DOHH2 (cell line): Measurements from ENCODE around the gene MMP13.

Experiments used
- H3F3A ChIP-seq: fragments of 200-600 bp; sonication (generic), shearing (Covaris generic); 2 replicates; pipeline ENCODE4 v1.6.0; 2016; ENCODE audit warnings: antibody characterized with exemption, mild to moderate bottlenecking; ENCODE audit not compliant: control insufficient read depth, insufficient read depth
- H3K27ac ChIP-seq: fragments of 200-600 bp; sonication (generic); 2 replicates; pipeline ENCODE4 v1.5.1; 2014; ENCODE audit warnings: low read depth, mild to moderate bottlenecking, low read length, moderate library complexity
- H3K27me3 ChIP-seq: fragments of 200-600 bp; sonication (generic); 2 replicates; pipeline ENCODE4 v1.6.1; 2014; ENCODE audit warnings: mild to moderate bottlenecking, low read length, mixed read lengths; ENCODE audit not compliant: control insufficient read depth
- H3K36me3 ChIP-seq: fragments of 200-600 bp; sonication (generic); 2 replicates; pipeline ENCODE4 v1.6.1; 2014; ENCODE audit warnings: mild to moderate bottlenecking, low read length, moderate library complexity, mixed read lengths; ENCODE audit not compliant: control insufficient read depth
- H3K4me1 ChIP-seq: fragments of 200-600 bp; sonication (generic); 2 replicates; pipeline ENCODE4 v1.6.1; 2014; ENCODE audit warnings: mild to moderate bottlenecking, low read length, mixed read lengths; ENCODE audit not compliant: control insufficient read depth
- H3K4me2 ChIP-seq: fragments of 200-600 bp; sonication (generic); 2 replicates; pipeline ENCODE4 v1.6.0; 2014; ENCODE audit warnings: mild to moderate bottlenecking, low read length, moderate library complexity
- H3K4me3 ChIP-seq: fragments of 200-600 bp; sonication (generic); 2 replicates; pipeline ENCODE4 v1.5.1; 2014; ENCODE audit warnings: mild to moderate bottlenecking, low read length, mixed read lengths
- H3K79me2 ChIP-seq: fragments of 200-600 bp; sonication (generic); 2 replicates; pipeline ENCODE4 v1.6.1; 2014; ENCODE audit warnings: mild to moderate bottlenecking, low read length, mixed read lengths; ENCODE audit not compliant: control insufficient read depth
- H3K9me2 ChIP-seq: fragments of 200-600 bp; sonication (generic); replicated peaks from 2 replicates; pipeline ENCODE4 v1.6.1; 2014; ENCODE audit warnings: mild to moderate bottlenecking, low read length, mixed read lengths; ENCODE audit not compliant: control insufficient read depth
- H3K9me3 ChIP-seq: fragments of 200-600 bp; sonication (generic); 2 replicates; pipeline ENCODE4 v1.6.1; 2014; ENCODE audit warnings: antibody characterized with exemption, low read length, mixed read lengths; ENCODE audit not compliant: control insufficient read depth, insufficient read depth
- H4K20me1 ChIP-seq: fragments of 200-600 bp; sonication (generic); 2 replicates; pipeline ENCODE4 v1.6.0; 2014; ENCODE audit warnings: low read depth, mild to moderate bottlenecking, antibody characterized with exemption, low read length, moderate library complexity; ENCODE audit not compliant: control insufficient read depth, insufficient read depth
- EZH2phosphoT487 ChIP-seq: fragments of 200-600 bp; sonication (generic); IDR thresholded peaks from 2 replicates; pipeline ENCODE4 v1.6.1; 2017; ENCODE audit warnings: borderline replicate concordance, mild to moderate bottlenecking, antibody characterized with exemption, low read length, moderate library complexity, mixed read lengths
- TF ChIP-seq, protein P1 (sequence below): fragments of 200-600 bp; sonication (generic); IDR thresholded peaks from one replicate; pipeline ENCODE4 v1.5.1; 2014; ENCODE audit warnings: antibody characterized with exemption, mild to moderate bottlenecking, low read depth, low read length; ENCODE audit not compliant: poor library complexity, severe bottlenecking

Gene MMP13

DNA sequence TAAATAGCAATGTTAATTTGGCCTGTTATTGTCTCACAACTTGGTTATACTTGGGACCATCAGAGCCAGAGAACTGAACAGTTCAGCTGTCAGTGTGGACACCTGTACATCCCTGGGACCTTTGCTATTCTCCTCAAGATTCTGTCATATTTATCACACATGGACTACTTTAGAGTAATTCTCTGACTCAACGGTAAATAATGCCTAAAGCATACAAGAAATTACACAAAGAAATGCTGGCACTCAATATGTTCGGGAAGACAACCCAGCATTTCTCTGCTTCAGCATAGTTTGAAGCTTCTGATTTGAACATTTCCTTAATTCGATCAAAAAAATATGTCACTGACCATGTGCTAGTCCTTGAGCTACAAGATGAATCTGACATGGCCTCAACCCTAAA, 34.6 kb upstream of the MMP13 start:
- TF ChIP-seq, protein P1, sequence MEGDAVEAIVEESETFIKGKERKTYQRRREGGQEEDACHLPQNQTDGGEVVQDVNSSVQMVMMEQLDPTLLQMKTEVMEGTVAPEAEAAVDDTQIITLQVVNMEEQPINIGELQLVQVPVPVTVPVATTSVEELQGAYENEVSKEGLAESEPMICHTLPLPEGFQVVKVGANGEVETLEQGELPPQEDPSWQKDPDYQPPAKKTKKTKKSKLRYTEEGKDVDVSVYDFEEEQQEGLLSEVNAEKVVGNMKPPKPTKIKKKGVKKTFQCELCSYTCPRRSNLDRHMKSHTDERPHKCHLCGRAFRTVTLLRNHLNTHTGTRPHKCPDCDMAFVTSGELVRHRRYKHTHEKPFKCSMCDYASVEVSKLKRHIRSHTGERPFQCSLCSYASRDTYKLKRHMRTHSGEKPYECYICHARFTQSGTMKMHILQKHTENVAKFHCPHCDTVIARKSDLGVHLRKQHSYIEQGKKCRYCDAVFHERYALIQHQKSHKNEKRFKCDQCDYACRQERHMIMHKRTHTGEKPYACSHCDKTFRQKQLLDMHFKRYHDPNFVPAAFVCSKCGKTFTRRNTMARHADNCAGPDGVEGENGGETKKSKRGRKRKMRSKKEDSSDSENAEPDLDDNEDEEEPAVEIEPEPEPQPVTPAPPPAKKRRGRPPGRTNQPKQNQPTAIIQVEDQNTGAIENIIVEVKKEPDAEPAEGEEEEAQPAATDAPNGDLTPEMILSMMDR = no peak
- no peak for TF ChIP-seq EZH2phosphoT487

DNA sequence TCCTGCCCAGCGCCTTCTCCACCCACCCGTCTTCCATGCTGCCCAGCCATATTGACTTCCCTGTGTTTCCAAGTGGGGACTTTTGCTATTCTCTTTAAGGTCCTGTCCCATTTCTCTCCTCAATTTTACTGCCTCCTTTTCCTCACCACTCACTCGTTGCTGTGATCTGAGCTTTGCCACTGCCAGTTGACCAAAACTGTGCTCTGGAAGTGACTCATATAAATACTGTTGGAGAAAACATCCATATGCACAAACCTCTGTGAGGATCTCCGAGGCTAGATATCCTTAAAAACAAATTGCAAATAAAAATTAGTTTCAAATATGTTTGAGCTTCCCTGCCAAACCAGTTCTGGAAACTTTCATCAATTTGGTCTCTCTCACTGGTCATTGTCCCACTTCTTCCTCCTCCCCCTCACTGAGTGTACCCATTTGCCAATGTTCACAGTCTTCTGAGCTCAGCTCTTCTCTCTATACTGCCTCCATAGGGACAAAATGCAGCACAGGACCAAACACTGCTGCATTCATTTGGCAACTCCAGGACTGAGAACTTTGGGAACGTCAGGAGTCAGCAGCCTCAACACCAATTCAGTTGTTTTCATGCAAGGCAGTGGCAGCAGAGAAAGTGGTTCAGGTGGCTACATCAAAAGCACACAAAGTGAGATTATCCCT, 34.0 kb upstream of the MMP13 start:
- Histone ChIP-seq H3K36me3 (no peaks in the 10 kb centered on the region), H3K79me2 (no peaks in the 10 kb centered on the region), H3F3A (no peaks in the 10 kb centered on the region), H3K27me3 (no peaks in the 10 kb centered on the region; the same call in 1 of the 2 replicates), H4K20me1 (no peaks in the 10 kb centered on the region), H3K4me1 (no peaks in the 10 kb centered on the region), H3K9me2 (no peaks in the 10 kb centered on the region), H3K27ac (no peak overlapping the region), H3K4me2 (no peak overlapping the region), H3K9me3 (no peaks in the 10 kb centered on the region), H3K4me3 (no peak overlapping the region)
- TF ChIP-seq, protein P1 = no peak
- no peak for TF ChIP-seq EZH2phosphoT487

More for the DNA sequence above, 34.6 kb upstream of the MMP13 start:
- Histone ChIP-seq H3K79me2 (no peaks in the 10 kb centered on the region), H3K4me1 (no peaks in the 10 kb centered on the region), H3K9me3 (no peaks in the 10 kb centered on the region), H3K27me3 (no peaks in the 10 kb centered on the region; the same call in 1 of the 2 replicates), H3K36me3 (no peaks in the 10 kb centered on the region), H3F3A (no peaks in the 10 kb centered on the region), H3K27ac (no peak overlapping the region), H4K20me1 (no peaks in the 10 kb centered on the region), H3K4me2 (no peak overlapping the region), H3K9me2 (no peaks in the 10 kb centered on the region), H3K4me3 (no peak overlapping the region)

DNA sequence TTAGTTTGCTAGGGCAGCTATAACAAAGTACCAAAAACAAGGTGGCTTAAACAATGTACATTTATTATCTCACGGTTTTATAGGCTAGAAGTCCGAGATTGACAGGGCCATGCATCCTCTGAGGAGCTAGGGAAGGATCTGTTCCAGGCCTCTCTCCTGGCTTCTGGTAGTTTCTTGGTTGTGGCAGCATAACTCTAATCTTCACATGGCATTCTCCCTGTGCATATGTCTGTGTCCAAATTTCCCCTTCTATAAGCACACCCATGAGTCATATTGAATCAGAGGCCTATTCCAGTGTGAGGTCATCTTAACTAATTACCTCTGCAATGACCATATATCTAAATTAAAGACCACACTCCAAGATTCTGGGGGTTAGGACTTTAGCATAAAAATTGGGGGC, 31.3 kb upstream of the MMP13 start:
- no peaks in the 10 kb centered on the region for H3K79me2 ChIP-seq
- no peaks in the 10 kb centered on the region for H3K4me1 ChIP-seq
- H3K27ac ChIP-seq = no peak overlapping the region
- H3K9me2 ChIP-seq = no peaks in the 10 kb centered on the region
- no peaks in the 10 kb centered on the region for H3F3A ChIP-seq
- no peaks in the 10 kb centered on the region for H4K20me1 ChIP-seq
- H3K27me3 ChIP-seq = no peaks in the 10 kb centered on the region; the same call in 1 of the 2 replicates
- H3K4me3 ChIP-seq = no peak overlapping the region
- no peak for TF ChIP-seq EZH2phosphoT487
- TF ChIP-seq, protein P1 = no peak
- no peaks in the 10 kb centered on the region for H3K9me3 ChIP-seq
- H3K4me2 ChIP-seq = no peak overlapping the region
- H3K36me3 ChIP-seq = no peaks in the 10 kb centered on the region
